B cell (primary cell): ENCODE data around the gene EPG5. TPM values are rescaled to one million over a fixed set of nuclear protein-coding genes. Genes with fewer than 3 reads are reported as not detected.

Experiments used
- ATAC-seq: fragments of 200-7000 bp; cut with Tn5 transposase; one replicate; pipeline ENCODE4 v1.10.0; 2021; ENCODE audit warnings: low read depth, mild to moderate bottlenecking, moderate number of reproducible peaks, moderate library complexity
- CTCF ChIA-PET: fragments of 350-600 bp; sonication (Branson Sonifier 250); formaldehyde crosslinking; loops from one replicate; lab custom pipeline; 2021; ENCODE audit warnings: antibody characterized with exemption, inconsistent platforms; lab: Charles Lee
- POLR2A ChIA-PET: fragments of 350-600 bp; sonication (Branson Sonifier 250); formaldehyde crosslinking; loops from one replicate; lab custom pipeline; 2021; ENCODE audit warnings: antibody characterized with exemption; lab: Charles Lee
- DNase-seq: peaks from one replicate; pipeline ENCODE4 v3.0.0; 2013
- H2AFZ ChIP-seq: 2 replicates; pipeline ENCODE4 v1.6.1; 2012; ENCODE audit warnings: mild to moderate bottlenecking, low read depth, low read length; ENCODE audit not compliant: insufficient read depth, poor library complexity, severe bottlenecking
- H3K27ac ChIP-seq, 2 donors: 1 replicate in 1 of 2; 2 replicates in 1 of 2; pipeline ENCODE4 v1.5.1; 2012 to 2013; ENCODE audit warnings: low read length in 2 of 2, mild to moderate bottlenecking in 2 of 2, moderate library complexity in 1 of 2
- H3K27me3 ChIP-seq, 4 experiments: fragments of 200-600 bp in 1 of 4; sonication (generic) in 1 of 4; replicated peaks in 1 of 4; 1 replicate in 2 of 4; 2 replicates in 2 of 4; pipeline versions ENCODE4 v1.6.1 to v1.7.0; 2013 to 2016; ENCODE audit warnings: low read length in 3 of 4, mild to moderate bottlenecking in 2 of 4, mixed read lengths in 1 of 4, moderate library complexity in 1 of 4; ENCODE audit not compliant: insufficient read depth in 4 of 4, control insufficient read depth in 3 of 4; ENCODE audit errors: control extremely low read depth in 1 of 4
- H3K36me3 ChIP-seq, 2 experiments: replicated peaks in 1 of 2; 1 replicate in 1 of 2; 2 replicates in 1 of 2; pipeline versions ENCODE4 v1.6.1 to v1.7.1; 2013; ENCODE audit warnings: low read length in 1 of 2; ENCODE audit not compliant: insufficient read depth in 2 of 2, control insufficient read depth in 1 of 2; ENCODE audit errors: control extremely low read depth in 1 of 2, extremely low read depth in 1 of 2
- H3K4me1 ChIP-seq, 2 donors: fragments of 200-600 bp in 1 of 2; sonication (generic) in 1 of 2; 1 replicate in 1 of 2; 2 replicates in 1 of 2; pipeline versions ENCODE4 v1.5.1 to v1.6.1; 2013 to 2017; ENCODE audit warnings: low read length in 2 of 2; ENCODE audit not compliant: control insufficient read depth in 2 of 2, insufficient read depth in 2 of 2
- H3K4me2 ChIP-seq: replicated peaks from 2 replicates; pipeline ENCODE3; 2012; ENCODE audit warnings: mild to moderate bottlenecking, low read depth, low read length; ENCODE audit not compliant: poor library complexity, severe bottlenecking
- H3K4me3 ChIP-seq, 5 experiments: fragments of 200-600 bp in 1 of 5; sonication (generic) in 1 of 5; 1 replicate in 3 of 5; 2 replicates in 2 of 5; pipeline versions ENCODE4 v1.5.1 to v1.7.0; 2011 to 2016; ENCODE audit warnings: low read length in 4 of 5, mild to moderate bottlenecking in 4 of 5, low read depth in 2 of 5, control low read depth in 1 of 5, moderate library complexity in 1 of 5; ENCODE audit not compliant: insufficient read depth in 1 of 5; ENCODE audit errors: control extremely low read depth in 1 of 5, extremely low read depth in 1 of 5
- H3K79me2 ChIP-seq: fragments of 200-600 bp; sonication (generic); one replicate; pipeline ENCODE4 v1.6.0; 2016; ENCODE audit warnings: low read length; ENCODE audit not compliant: control insufficient read depth, insufficient read depth
- H3K9ac ChIP-seq: fragments of 200-600 bp; sonication (generic); 2 replicates; pipeline ENCODE4 v1.6.1; 2017; ENCODE audit warnings: mild to moderate bottlenecking, low read length, moderate library complexity
- H3K9me3 ChIP-seq, 3 donors: one replicate each; pipeline versions ENCODE4 v1.6.1 to v1.7.1; 2013; ENCODE audit warnings: low read length in 2 of 3; ENCODE audit not compliant: control insufficient read depth in 2 of 3, insufficient read depth in 1 of 3; ENCODE audit errors: control extremely low read depth in 1 of 3
- H4K20me1 ChIP-seq: 2 replicates; pipeline ENCODE4 v1.6.0; 2012; ENCODE audit warnings: mild to moderate bottlenecking, low read length; ENCODE audit not compliant: insufficient read depth, control insufficient read depth, poor library complexity, severe bottlenecking
- H3K27ac Mint-ChIP-seq: one replicate; pipeline ENCODE4 v1.8.0; 2021; ENCODE audit warnings: mixed read lengths
- H3K27me3 Mint-ChIP-seq: one replicate; pipeline ENCODE4 v1.8.0; 2021; ENCODE audit warnings: mixed read lengths
- H3K4me1 Mint-ChIP-seq: one replicate; pipeline ENCODE4 v1.8.0; 2021; ENCODE audit warnings: mixed read lengths
- H3K4me3 Mint-ChIP-seq: one replicate; pipeline ENCODE4 v1.8.0; 2021; ENCODE audit warnings: mixed read lengths
- H3K9me3 Mint-ChIP-seq: one replicate; pipeline ENCODE4 v1.8.0; 2022; ENCODE audit warnings: mixed read lengths; ENCODE audit not compliant: insufficient read depth
- CTCF ChIP-seq: fragments of 200-600 bp; IDR thresholded peaks from one replicate; pipeline ENCODE4 v1.8.0; 2022; ENCODE audit warnings: antibody characterized with exemption, mild to moderate bottlenecking
- EZH2 ChIP-seq: IDR thresholded peaks from 2 replicates; pipeline ENCODE4 v1.6.1; 2012; ENCODE audit warnings: borderline replicate concordance, low read depth, mild to moderate bottlenecking, moderate library complexity, low read length; ENCODE audit not compliant: insufficient read depth, poor library complexity, severe bottlenecking
- WGBS: methylation state at CpG from one replicate; pipeline ENCODE4 v1.1.5; 2013; ENCODE audit warnings: missing lambda C conversion rate; ENCODE audit not compliant: insufficient coverage; 5-methylcytosine and 5-hydroxymethylcytosine counted together
- intact Hi-C: fragments of 100-400 bp; cut with micrococcal nuclease; formaldehyde crosslinking; loops from one replicate; pipeline ENCODE4 v1.10.0; 2022
- polyA minus RNA-seq: library from RNA; depleted of rRNA, polyadenylated mRNA; stranded (reverse); fragments of >200 nt; gene quantifications from 2 replicates; pipeline ENCODE4 v1.2.3, GENCODE V29; 2012
- polyA plus RNA-seq: library from polyadenylated mRNA; depleted of rRNA; stranded (reverse); fragments of >200 nt; gene quantifications from 2 replicates; pipeline ENCODE4 v1.2.3, GENCODE V29; 2012
- total RNA-seq, 2 donors: library from RNA; stranded (reverse); fragments of 120-200 nt in 1 of 2; gene quantifications; 1 replicate in 1 of 2; 2 replicates in 1 of 2; pipeline versions ENCODE4 v1.2.3 to v1.2.4, GENCODE V29; 2013 to 2022

The EPG5 gene, protein sequence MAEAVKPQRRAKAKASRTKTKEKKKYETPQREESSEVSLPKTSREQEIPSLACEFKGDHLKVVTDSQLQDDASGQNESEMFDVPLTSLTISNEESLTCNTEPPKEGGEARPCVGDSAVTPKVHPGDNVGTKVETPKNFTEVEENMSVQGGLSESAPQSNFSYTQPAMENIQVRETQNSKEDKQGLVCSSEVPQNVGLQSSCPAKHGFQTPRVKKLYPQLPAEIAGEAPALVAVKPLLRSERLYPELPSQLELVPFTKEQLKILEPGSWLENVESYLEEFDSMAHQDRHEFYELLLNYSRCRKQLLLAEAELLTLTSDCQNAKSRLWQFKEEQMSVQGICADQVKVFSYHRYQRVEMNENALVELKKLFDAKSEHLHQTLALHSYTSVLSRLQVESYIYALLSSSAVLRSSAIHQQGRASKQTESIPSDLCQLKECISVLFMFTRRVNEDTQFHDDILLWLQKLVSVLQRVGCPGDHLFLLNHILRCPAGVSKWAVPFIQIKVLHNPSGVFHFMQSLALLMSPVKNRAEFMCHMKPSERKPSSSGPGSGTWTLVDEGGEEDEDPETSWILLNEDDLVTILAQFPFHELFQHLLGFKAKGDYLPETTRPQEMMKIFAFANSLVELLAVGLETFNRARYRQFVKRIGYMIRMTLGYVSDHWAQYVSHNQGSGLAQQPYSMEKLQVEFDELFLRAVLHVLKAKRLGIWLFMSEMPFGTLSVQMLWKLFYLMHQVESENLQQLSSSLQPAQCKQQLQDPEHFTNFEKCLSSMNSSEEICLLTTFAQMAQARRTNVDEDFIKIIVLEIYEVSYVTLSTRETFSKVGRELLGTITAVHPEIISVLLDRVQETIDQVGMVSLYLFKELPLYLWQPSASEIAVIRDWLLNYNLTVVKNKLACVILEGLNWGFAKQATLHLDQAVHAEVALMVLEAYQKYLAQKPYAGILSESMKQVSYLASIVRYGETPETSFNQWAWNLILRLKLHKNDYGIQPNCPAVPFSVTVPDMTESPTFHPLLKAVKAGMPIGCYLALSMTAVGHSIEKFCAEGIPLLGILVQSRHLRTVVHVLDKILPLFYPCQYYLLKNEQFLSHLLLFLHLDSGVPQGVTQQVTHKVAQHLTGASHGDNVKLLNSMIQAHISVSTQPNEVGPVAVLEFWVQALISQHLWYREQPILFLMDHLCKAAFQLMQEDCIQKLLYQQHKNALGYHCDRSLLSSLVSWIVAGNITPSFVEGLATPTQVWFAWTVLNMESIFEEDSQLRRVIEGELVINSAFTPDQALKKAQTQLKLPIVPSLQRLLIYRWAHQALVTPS (N-terminal part only)
- total RNA-seq (46.8 and 50.4 TPM in 2 replicates), polyA plus RNA-seq (10.3 and 14.6 TPM in 2 replicates), polyA minus RNA-seq (24.1 and 33.4 TPM in 2 replicates)
- 24.2 TPM for total RNA-seq (2013)

DNA sequence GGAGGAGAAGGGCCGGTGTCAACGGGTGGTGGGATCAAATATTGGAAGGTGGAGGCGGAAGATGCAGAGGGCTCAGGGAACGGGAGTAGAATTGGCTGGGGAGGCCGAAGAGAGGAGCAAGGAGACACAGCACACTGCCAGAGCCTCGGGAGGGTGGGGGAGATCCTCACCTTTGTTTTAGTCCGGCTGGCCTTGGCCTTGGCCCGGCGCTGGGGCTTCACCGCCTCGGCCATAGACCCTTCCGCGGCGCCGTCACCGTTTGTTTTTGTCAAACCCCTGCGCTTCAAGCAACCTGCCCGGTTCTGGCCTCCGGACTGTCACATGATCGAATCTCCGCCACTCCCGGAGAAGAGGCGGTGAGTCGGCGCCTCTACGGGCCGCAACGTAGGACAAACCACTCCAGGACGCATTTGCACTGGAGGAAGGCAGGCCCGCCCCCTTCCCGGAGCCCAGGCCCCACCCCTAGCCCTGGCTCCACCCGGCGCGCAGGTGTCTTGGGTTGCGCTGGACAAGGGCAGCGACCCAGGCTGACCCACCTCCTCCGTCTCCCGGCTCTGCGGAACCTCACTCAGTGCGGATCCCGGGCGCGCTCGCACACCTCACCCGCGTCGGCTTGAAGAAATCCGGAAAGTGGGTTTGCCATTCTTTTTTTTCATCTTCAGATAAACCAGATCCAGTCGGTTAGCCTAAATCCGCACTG lies at the start of gene EPG5:
EPG5 (minus strand) TSS at position 323 of the 700 bp plus-strand sequence; CDS start at position 233, 90 bp downstream.
- peak within 1 kb of the TSS; percentile 62 to 74 for H3K27ac ChIP-seq
- POLR2A ChIA-PET = no interaction called here
- peaks cover 15% of the 10 kb centered on the region for H4K20me1 ChIP-seq
- DNase-seq (peak; percentile 94), ATAC-seq (peak; percentile 99)
- TF ChIP-seq EZH2 (no peak), CTCF (no peak)
- intact Hi-C loops = loop anchor here (1.0 to 2.0 kb wide), 7 partner anchors 61 to 283 kb away; partner anchors contain the start of genes ATP5F1A, HAUS1 and PSTPIP2
- peak within 1 kb of the TSS; percentile 92 for H3K9ac ChIP-seq
- H3K27me3 ChIP-seq = no peaks in the 10 kb centered on the region
- CTCF ChIA-PET = no interaction called here
- peaks cover 0 to 9% of the 10 kb centered on the region in 2 donors for H3K4me1 ChIP-seq
- H3K4me3 Mint-ChIP-seq = peak within 1 kb of the TSS; percentile 99
- no peaks in the 10 kb centered on the region for H3K27me3 Mint-ChIP-seq
- WGBS = under 1% methylated on average over 48 of the region's 50 CpGs
- peak within 1 kb of the TSS; percentile 85 for H2AFZ ChIP-seq
- H3K36me3 ChIP-seq = peaks cover 0 to under 1% of the 10 kb centered on the region in 2 experiments
- H3K27ac Mint-ChIP-seq = peak within 1 kb of the TSS; percentile 94
- no peaks in the 10 kb centered on the region for H3K9me3 Mint-ChIP-seq
- peaks cover 44% of the 10 kb centered on the region for H3K79me2 ChIP-seq
- no peaks in the 10 kb centered on the region for H3K9me3 ChIP-seq
- H3K4me1 Mint-ChIP-seq = peaks cover 35% of the 10 kb centered on the region
- peak within 1 kb of the TSS; percentile 76 to 90 (median 87) for H3K4me3 ChIP-seq
- peak within 1 kb of the TSS; percentile 89 for H3K4me2 ChIP-seq
